KOPT-K1 (cell line): ENCODE results near the gene P2RX1.

ENCODE experiments used
- H3K27ac ChIP-seq: fragments of 200-600 bp; sonication (generic); 2 replicates; pipeline ENCODE4 v1.5.1; 2016; ENCODE audit warnings: antibody characterized with exemption, mild to moderate bottlenecking, low read depth, low read length; ENCODE audit not compliant: poor library complexity, severe bottlenecking
- H3K36me3 ChIP-seq: fragments of 200-600 bp; sonication (generic); 2 replicates; pipeline ENCODE4 v1.5.1; 2017; ENCODE audit warnings: antibody characterized with exemption, mild to moderate bottlenecking, low read length, moderate library complexity; ENCODE audit not compliant: insufficient read depth
- H3K9me3 ChIP-seq: fragments of 200-600 bp; sonication (generic); 2 replicates; pipeline ENCODE4 v1.5.1; 2017; ENCODE audit warnings: antibody characterized with exemption, low read length, mild to moderate bottlenecking; ENCODE audit not compliant: insufficient read depth, poor library complexity, severe bottlenecking

Gene P2RX1

DNA sequence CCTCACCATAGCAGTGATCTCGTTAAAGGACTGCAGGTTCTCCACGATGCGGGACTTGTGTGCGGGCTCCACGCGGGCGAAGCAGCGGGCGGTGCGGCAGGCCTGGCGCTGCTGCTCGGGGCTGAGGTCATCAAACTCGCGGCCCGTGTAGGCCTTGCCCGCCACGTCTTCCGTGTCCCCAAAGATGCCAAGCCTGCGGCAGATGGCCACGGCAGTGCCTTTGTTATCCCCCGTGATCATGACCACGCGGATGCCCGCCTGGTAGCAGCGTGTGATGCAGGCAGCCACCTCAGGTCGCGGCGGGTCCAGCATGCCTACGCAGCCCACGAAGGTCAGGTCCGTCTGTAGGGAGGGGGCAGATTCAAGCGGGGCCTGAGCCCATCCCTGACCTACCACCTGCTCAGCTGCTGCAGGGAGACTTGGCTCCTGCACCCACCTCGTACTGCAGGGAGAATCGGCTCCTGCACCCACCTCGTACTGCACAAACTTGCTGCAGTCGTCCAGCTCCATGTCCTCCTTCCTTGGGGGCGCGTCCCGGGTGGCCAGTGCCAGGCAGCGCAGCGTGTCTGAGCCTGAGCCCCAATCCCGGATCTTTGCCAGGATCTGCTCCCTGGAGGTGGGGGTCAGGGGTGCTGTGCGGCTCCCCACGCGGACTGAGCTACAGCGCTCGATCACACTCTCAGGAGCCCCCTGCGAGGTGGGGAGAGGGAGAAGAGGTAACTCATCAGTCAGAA, 24.9 kb upstream of the P2RX1 start:
- Histone ChIP-seq H3K36me3 (peaks cover 100% of the 10 kb centered on the region), H3K27ac (no peak overlapping the region), H3K9me3 (peaks cover 6% of the 10 kb centered on the region)

- Histone ChIP-seq H3K27ac (no peak overlapping the region), H3K36me3 (peaks cover 99% of the 10 kb centered on the region)
Measured at GRCh38 chr17:3937359-3937758, 21.1 kb upstream of the P2RX1 start.

GRCh38 chr17:3935825-3936355, 19.6 kb upstream of the P2RX1 start:
- Histone ChIP-seq H3K9me3 (no peaks in the 10 kb centered on the region), H3K36me3 (peaks cover 99% of the 10 kb centered on the region), H3K27ac (no peak overlapping the region)

More at GRCh38 chr17:3937359-3937758, 21.1 kb upstream of the P2RX1 start:
- no peaks in the 10 kb centered on the region for H3K9me3 ChIP-seq

DNA sequence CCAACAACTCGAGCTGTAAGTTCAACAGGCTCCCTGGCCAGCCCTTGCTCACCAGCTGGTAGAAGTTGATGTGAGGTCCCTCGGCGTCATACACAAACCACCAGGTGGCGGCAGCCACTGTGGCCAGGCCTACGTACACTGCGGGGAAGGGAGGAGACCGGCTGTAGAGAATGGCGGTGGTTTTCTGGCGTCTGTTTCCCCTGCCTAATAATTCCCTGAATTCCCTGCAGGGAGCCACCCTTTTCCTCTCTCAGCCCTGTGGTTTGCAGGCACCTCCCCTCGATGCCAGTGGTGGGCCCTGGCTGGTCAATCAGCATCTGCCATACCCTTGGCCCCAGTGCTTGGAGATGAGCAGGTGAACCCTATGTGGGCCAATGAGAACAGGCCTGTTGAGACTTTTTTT, 18.9 kb upstream of the P2RX1 start:
- no peaks in the 10 kb centered on the region for H3K9me3 ChIP-seq
- peaks cover 99% of the 10 kb centered on the region for H3K36me3 ChIP-seq
- H3K27ac ChIP-seq = no peak overlapping the region

DNA sequence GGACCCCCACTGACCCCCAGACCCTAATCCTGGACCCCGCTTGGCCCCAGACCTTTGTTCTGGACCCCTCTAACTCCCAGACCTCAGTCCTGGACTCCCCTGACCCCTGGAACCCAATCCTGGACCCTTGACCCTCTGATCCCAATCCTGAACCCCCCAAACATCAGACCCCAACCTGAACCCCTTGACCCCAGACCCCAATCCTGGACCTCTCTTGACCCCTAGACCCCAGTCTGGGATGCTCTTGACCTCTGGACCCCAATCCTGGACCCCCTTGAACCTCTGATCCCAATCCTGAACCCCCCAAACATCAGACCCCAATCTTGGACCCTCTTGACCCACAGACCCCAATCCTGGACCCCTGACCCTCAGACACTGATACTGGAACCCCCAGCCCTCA, 13.5 kb upstream of the P2RX1 start:
- Histone ChIP-seq H3K36me3 (peaks cover 98% of the 10 kb centered on the region), H3K27ac (no peak overlapping the region), H3K9me3 (no peaks in the 10 kb centered on the region)

DNA sequence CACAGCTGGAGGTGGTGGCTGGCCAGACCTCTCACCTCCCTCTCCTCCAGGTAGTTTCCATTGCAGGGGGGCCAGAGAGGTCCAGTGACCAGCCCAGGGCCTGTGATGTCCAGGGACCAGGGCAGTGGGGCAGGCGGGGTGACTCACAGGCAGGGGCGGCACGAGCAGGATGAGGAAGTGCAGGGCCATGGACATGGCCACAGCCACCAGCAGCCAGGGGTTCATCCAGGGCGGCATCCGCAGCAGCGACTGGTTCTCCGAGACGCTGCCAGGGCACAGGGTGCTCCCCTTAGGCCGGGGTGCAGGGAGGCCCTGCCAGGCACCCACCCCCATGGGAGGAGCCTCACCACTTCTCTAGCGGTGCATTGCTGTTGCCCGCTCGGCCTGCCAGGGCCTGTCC, 12.9 kb upstream of the P2RX1 start:
- H3K9me3 ChIP-seq = no peaks in the 10 kb centered on the region
- H3K27ac ChIP-seq = no peak overlapping the region
- peaks cover 98% of the 10 kb centered on the region for H3K36me3 ChIP-seq

DNA sequence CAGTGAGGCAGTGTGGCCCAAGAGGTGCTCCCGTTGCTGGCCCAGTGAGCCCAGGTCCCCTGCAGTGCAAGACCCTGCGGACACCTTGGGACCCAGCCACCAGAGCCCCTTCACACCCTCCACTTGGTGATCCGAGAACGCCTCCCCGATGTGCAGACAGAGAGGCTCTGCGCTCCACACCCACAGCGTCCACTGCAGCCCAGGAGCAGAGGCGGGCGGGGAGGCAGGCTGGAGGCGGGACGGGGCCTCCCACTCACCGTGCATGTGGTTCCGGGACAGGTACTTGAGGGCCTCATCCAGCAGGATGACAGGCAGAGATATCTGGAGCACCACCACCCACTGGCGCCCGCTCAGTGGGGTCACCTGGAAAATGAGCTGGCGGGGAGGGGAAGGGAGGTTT, 12.1 kb upstream of the P2RX1 start:
- Histone ChIP-seq H3K27ac (no peak overlapping the region), H3K9me3 (no peaks in the 10 kb centered on the region), H3K36me3 (peaks cover 98% of the 10 kb centered on the region)

DNA sequence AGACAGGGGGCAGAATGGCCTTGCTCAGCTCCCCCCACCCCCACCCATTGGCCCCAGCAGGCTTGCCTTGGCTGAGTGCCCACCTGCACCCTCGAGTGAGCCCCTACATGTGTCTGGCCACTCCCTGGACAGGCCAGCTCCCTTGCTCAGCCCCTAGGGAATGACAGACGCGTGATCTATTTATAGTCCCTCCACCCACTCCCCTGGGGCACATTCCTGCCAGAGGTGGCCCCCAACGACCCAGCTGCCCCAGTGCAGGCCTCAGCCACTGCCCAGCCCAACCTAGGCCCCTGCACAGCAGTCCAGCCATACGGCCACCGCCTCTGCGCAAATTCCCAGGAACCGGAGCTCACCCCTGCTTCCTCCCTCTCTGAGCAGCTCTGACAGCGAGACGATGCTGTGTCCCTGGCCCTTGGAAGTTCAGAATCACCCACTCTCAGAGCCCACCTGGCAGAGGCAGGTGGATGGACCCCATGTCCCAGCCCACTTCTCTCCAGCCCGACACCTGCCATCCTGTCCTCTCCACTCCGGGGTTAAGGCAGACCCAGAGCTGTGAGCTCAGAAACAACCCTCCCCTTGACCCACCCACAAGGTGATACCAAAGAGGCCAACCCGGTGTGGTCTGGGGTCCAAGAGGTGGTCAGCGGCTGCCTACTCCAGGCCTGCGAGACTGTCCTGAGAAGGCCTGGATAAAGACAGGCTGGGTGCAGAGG, 11.5 kb upstream of the P2RX1 start:
- Histone ChIP-seq H3K36me3 (peaks cover 96% of the 10 kb centered on the region), H3K27ac (no peak overlapping the region), H3K9me3 (no peaks in the 10 kb centered on the region)

GRCh38 chr17:3926860-3927627, 10.8 kb upstream of the P2RX1 start:
- Histone ChIP-seq H3K9me3 (no peaks in the 10 kb centered on the region), H3K36me3 (peaks cover 91% of the 10 kb centered on the region), H3K27ac (no peak overlapping the region)

DNA sequence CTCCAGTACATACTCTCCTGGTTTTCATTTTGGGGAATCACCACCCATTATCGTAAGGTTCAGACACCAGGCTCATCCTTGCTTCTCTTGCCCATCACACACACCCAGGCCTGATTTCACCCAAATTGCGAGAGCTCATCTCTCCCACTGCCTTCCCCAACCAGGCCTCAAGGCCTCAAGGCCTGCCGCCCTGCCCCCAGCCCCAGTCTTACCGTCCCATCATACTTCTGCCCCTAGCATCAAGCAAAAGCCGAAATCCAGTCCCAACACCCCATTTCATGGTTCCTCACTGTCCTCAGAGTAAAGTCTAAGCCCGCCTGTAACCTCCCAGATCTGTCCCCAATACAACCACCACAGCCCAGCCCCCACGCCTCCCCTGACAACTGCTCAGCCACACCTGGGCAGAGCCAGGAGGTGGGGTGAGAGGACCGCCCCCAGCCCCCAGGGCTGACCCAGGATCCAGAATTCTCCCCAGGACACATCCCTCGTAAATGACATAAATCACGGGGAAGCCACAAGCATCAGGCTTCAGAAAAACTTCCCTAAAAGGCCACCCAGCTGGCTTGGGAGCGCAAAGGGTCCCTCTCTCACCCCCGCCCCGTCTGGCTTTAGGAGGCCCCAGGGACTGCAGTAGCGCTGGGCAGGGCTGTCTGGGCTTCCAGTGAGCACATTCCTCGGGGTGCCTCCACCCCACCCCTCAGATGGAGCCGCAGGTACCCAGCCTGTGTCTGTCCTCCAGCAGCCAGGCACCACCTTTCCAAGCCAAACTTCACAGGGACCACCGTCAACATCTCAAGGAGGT, 9.6 kb upstream of the P2RX1 start:
- Histone ChIP-seq H3K27ac (no peak overlapping the region), H3K9me3 (no peaks in the 10 kb centered on the region), H3K36me3 (peaks cover 79% of the 10 kb centered on the region)

GRCh38 chr17:3924512-3925350, 8.5 kb upstream of the P2RX1 start:
- Histone ChIP-seq H3K36me3 (peaks cover 68% of the 10 kb centered on the region), H3K27ac (no peak overlapping the region), H3K9me3 (no peaks in the 10 kb centered on the region)

- Histone ChIP-seq H3K9me3 (no peaks in the 10 kb centered on the region), H3K27ac (no peak overlapping the region), H3K36me3 (peaks cover 56% of the 10 kb centered on the region)
Measured at GRCh38 chr17:3923466-3924190, 7.4 kb upstream of the P2RX1 start.

- H3K27ac ChIP-seq = peak overlapping the region; percentile 2
- H3K36me3 ChIP-seq = peaks cover 48% of the 10 kb centered on the region
- no peaks in the 10 kb centered on the region for H3K9me3 ChIP-seq
Measured at GRCh38 chr17:3922765-3923164, 6.5 kb upstream of the P2RX1 start.
